Inflammatory macrophage treated with lipopolysaccharide for 4 hours (primary cell): ENCODE measurements around the gene NPL.

Experiments used
- DNase-seq: peaks from one replicate; pipeline ENCODE4 v3.0.0-alpha.2; 2020

Gene NPL

DNA sequence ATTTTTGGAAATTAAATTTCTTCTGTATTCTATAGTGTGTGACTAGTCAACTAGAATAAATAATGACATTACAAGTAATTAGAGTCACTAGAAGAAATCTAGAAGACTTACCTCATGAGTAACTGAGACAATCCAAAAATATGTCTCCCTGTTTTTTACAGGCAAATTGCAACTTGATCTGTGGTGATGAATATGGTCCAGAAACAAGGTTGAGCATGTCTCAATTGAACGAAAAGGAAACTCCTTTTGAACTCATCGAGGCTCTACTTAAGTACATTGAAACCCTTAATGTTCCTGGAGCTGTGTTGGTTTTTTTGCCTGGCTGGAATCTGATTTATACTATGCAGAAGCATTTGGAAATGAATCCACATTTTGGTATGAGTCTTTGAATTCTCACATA is 86.3 kb downstream of the NPL start:
- no peak for DNase-seq

- no peak for DNase-seq
Observed at GRCh38 chr1:182877331-182877730, 87.8 kb downstream of the NPL start.

GRCh38 chr1:182877842-182878241 is 88.3 kb downstream of the NPL start:
- no peak for DNase-seq
